Peyer's patch (tissue), 4 donors: Measurements from ENCODE around the gene RAB5IF.

ENCODE experiments used
- POLR2A ChIP-seq, 2 donors: fragments of 450-650 bp; IDR thresholded peaks; one replicate each; pipeline ENCODE4 v1.5.1; 2017; ENCODE audit warnings: antibody characterized with exemption in 2 of 2, mild to moderate bottlenecking in 2 of 2, moderate library complexity in 2 of 2
- TF ChIP-seq, protein P1 (sequence below), 6 experiments: fragments of 450-650 bp in 4 of 6; fragments of 200-600 bp in 2 of 6; sonication (generic) in 1 of 6; IDR thresholded peaks; one replicate each; pipeline ENCODE4 v1.5.1; 2017 to 2019; ENCODE audit warnings: antibody characterized with exemption in 6 of 6, mild to moderate bottlenecking in 3 of 6, moderate library complexity in 1 of 6

GRCh38 chr20:36654506-36654905 is 48.9 kb downstream of the RAB5IF start:
- TF ChIP-seq, protein P1, sequence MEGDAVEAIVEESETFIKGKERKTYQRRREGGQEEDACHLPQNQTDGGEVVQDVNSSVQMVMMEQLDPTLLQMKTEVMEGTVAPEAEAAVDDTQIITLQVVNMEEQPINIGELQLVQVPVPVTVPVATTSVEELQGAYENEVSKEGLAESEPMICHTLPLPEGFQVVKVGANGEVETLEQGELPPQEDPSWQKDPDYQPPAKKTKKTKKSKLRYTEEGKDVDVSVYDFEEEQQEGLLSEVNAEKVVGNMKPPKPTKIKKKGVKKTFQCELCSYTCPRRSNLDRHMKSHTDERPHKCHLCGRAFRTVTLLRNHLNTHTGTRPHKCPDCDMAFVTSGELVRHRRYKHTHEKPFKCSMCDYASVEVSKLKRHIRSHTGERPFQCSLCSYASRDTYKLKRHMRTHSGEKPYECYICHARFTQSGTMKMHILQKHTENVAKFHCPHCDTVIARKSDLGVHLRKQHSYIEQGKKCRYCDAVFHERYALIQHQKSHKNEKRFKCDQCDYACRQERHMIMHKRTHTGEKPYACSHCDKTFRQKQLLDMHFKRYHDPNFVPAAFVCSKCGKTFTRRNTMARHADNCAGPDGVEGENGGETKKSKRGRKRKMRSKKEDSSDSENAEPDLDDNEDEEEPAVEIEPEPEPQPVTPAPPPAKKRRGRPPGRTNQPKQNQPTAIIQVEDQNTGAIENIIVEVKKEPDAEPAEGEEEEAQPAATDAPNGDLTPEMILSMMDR (IDR thresholded peaks at IDR 0.05), result no peak
- no peak for TF ChIP-seq POLR2A (IDR thresholded peaks at IDR 0.05)
